GM19395 (cell line): Measurements from ENCODE around the gene SHISA8.

Source experiments
- ATAC-seq: cut with Tn5 transposase; IDR thresholded peaks from one replicate; pipeline ENCODE4 v1.9.1; 2021; ENCODE audit warnings: mild to moderate bottlenecking, moderate library complexity; ENCODE audit not compliant: unreplicated experiment

SHISA8 gene

GRCh38 chr22:41915786-41916493, 1.1 kb upstream of the SHISA8 start:
- no peak for ATAC-seq

GRCh38 chr22:41914611-41915034, 251 bp downstream of the SHISA8 start:
- no peak for ATAC-seq

GRCh38 chr22:41913842-41914534, 886 bp downstream of the SHISA8 start:
- ATAC-seq = no peak

- no peak for ATAC-seq
These were observed 1.7 kb downstream of the SHISA8 start for GRCh38 chr22:41913040-41913719.

- no peak for ATAC-seq
These were observed 2.4 kb downstream of the SHISA8 start for GRCh38 chr22:41912338-41913039.

- no peak for ATAC-seq
These were observed 3.8 kb downstream of the SHISA8 start for GRCh38 chr22:41911001-41911611.

- ATAC-seq = no peak
These were observed 4.5 kb downstream of the SHISA8 start for GRCh38 chr22:41910050-41911000.

GRCh38 chr22:41909310-41910049, 5.4 kb downstream of the SHISA8 start:
- ATAC-seq = no peak

- no peak for ATAC-seq
These were observed 6.2 kb downstream of the SHISA8 start for GRCh38 chr22:41908411-41909309.

GRCh38 chr22:41907436-41908401, 7.2 kb downstream of the SHISA8 start:
- no peak for ATAC-seq

GRCh38 chr22:41906822-41907221, 8.1 kb downstream of the SHISA8 start:
- no peak for ATAC-seq

GRCh38 chr22:41905411-41906202, 9.3 kb downstream of the SHISA8 start:
- no peak for ATAC-seq

- no peak for ATAC-seq
These were observed 10.1 kb downstream of the SHISA8 start for GRCh38 chr22:41904450-41905410.

GRCh38 chr22:41902932-41903421, 11.9 kb downstream of the SHISA8 start:
- no peak for ATAC-seq

- ATAC-seq = no peak
These were observed 12.9 kb downstream of the SHISA8 start for GRCh38 chr22:41902016-41902415.
